ENCODE measurements around the gene EXOSC1. TPM values are rescaled to one million over a fixed set of nuclear protein-coding genes. Genes with fewer than 3 reads are reported as not detected.
A peak's percentile ranks its signal among the peaks of the same experiment; 100 is the strongest.

The EXOSC1 gene
- total RNA-seq, 4 donors from 2014 or later = 24.0 to 35.1 (median 28.5) TPM

DNA sequence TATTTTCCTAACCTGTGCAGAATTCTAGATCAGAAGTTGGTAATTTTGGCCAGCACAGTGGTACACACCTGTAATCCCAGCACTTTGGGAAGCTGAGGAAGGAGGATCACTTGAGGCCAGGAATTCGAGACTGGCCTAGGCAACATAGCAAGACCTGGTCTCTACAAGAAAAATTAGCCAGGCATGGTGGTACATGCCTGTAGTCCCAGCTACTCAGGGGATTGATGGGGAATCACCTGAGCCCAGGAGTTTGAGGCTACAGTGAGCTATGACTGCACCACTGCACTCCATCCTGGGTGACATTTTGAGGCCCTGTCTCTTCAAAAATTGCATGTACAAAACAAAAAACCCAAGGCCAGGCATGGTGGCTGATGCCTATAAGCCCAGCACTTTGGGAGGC lies 11.2 kb downstream of the EXOSC1 start:
- Histone ChIP-seq H3K4me3 (no peak overlapping the region), H3K27ac (no peak overlapping the region), H3K36me3 (peaks cover 84% of the 10 kb centered on the region), H3K9me3 (no peaks in the 10 kb centered on the region), H3K27me3 (no peaks in the 10 kb centered on the region), H3K4me1 (peaks cover 1% of the 10 kb centered on the region)
- no peak for DNase-seq (ENCODE audit: low spot score in 2 of 2)
- TF ChIP-seq EP300 (IDR thresholded peaks at IDR 0.05) = no peak
- WGBS = 63% methylated on average over 1 of the region's 1 CpG

DNA sequence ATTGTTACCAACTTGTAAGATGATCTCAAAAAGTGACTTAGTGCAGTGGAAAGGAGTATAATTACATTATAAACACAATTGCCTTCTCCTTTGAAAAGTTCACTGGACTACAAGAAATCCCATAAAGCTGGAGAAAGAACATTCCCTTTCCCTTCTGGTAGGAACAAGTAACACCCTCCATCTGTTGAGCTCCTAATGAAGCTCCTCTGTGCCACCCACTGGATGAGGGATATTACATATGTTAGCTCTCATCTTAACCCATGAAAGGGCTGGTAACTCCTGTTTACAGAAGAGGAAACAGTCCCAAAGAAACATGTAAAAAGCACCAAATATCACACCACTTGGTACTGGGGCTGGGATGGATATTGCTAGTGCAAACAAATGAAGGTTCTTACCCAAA lies 11.8 kb downstream of the EXOSC1 start:
- peaks cover 79% of the 10 kb centered on the region for H3K36me3 ChIP-seq
- H3K9me3 ChIP-seq = no peaks in the 10 kb centered on the region
- no peak overlapping the region for H3K4me3 ChIP-seq
- DNase-seq (ENCODE audit: low spot score in 2 of 2) = no peak
- no peak overlapping the region for H3K27ac ChIP-seq
- no peaks in the 10 kb centered on the region for H3K27me3 ChIP-seq
- no peak for TF ChIP-seq POLR2AphosphoS5 (IDR thresholded peaks at IDR 0.05)
- TF ChIP-seq POLR2A (IDR thresholded peaks at IDR 0.05) = no peak
- TF ChIP-seq, protein P1, sequence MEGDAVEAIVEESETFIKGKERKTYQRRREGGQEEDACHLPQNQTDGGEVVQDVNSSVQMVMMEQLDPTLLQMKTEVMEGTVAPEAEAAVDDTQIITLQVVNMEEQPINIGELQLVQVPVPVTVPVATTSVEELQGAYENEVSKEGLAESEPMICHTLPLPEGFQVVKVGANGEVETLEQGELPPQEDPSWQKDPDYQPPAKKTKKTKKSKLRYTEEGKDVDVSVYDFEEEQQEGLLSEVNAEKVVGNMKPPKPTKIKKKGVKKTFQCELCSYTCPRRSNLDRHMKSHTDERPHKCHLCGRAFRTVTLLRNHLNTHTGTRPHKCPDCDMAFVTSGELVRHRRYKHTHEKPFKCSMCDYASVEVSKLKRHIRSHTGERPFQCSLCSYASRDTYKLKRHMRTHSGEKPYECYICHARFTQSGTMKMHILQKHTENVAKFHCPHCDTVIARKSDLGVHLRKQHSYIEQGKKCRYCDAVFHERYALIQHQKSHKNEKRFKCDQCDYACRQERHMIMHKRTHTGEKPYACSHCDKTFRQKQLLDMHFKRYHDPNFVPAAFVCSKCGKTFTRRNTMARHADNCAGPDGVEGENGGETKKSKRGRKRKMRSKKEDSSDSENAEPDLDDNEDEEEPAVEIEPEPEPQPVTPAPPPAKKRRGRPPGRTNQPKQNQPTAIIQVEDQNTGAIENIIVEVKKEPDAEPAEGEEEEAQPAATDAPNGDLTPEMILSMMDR (IDR thresholded peaks at IDR 0.05) = no peak
- no peak for TF ChIP-seq EP300 (IDR thresholded peaks at IDR 0.05)
- peaks cover 6% of the 10 kb centered on the region for H3K4me1 ChIP-seq

DNA sequence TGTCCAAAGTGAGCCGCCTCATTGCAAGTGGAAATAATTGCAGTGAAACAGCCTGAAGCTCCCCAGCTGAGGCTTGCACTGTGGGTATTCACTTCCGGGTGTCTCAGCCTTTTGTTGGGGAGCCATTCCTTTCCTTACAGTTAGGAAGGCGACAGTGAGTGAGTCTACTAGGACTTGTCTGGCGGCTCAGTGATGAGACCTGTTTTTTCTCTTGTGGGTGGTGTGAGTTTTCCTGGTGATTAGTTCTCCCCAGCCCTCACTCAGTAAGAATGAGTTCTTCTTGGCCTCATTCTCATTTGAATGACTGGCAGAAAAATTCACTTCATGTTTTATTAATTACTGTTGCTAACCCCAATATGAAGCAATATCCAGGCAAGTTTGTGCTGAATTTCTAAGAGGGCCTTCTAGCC lies 17.2 kb downstream of the EXOSC1 start:
- 23% methylated on average over 4 of the region's 4 CpGs for WGBS
- TF ChIP-seq POLR2AphosphoS5 (IDR thresholded peaks at IDR 0.05) (no peak), POLR2A (IDR thresholded peaks at IDR 0.05) (no peak), EP300 (IDR thresholded peaks at IDR 0.05) (no peak)
- TF ChIP-seq, protein P1 (IDR thresholded peaks at IDR 0.05) = no peak
- Histone ChIP-seq H3K4me3 (peak overlapping the region; percentile 87), H3K4me1 (peaks cover 36% of the 10 kb centered on the region), H3K27ac (peak overlapping the region; percentile 95), H3K9me3 (no peaks in the 10 kb centered on the region), H3K27me3 (no peaks in the 10 kb centered on the region), H3K36me3 (peaks cover 27% of the 10 kb centered on the region)
- no peak for DNase-seq (ENCODE audit: low spot score in 2 of 2)

DNA sequence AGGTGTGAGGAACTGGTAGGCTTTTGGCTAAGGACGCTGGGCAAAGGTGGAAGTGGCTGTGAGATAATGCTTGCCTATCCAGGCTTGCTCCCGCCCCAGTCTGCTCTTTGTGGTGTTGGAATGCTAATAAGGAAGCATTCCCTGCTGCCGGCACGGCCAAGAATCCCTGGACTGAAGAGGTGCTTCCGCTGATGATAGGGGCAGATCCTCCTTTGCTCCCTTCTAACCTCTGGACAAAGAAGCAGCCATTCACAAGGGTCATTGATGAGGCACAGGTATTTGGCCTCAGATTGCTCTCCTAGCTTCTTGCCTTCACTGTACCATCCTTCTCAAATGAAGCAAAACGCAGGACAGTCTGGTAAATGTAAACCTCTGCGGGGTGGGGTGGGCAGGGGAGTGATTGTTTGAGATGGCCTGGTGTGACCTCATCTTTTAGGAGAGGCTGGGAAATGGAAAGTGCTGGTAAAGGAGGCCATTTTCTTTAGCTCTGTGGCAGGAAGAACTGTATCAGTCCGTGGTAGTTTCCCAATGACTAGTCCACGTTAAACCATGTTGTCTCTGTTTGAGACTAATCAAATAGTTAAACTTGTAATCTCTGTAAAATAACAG lies 18.1 kb downstream of the EXOSC1 start:
- Histone ChIP-seq H3K36me3 (peaks cover 24% of the 10 kb centered on the region), H3K4me3 (peak overlapping the region; percentile 87), H3K27me3 (no peaks in the 10 kb centered on the region), H3K27ac (peak overlapping the region; percentile 95), H3K4me1 (peaks cover 36% of the 10 kb centered on the region), H3K9me3 (no peaks in the 10 kb centered on the region)
- no peak for DNase-seq (ENCODE audit: low spot score in 2 of 2)
- 12% methylated on average over 9 of the region's 9 CpGs for WGBS
- TF ChIP-seq EP300 (IDR thresholded peaks at IDR 0.05) = no peak
- TF ChIP-seq, protein P1 (IDR thresholded peaks at IDR 0.05) = no peak
- no peak for TF ChIP-seq POLR2A (IDR thresholded peaks at IDR 0.05)
- no peak for TF ChIP-seq POLR2AphosphoS5 (IDR thresholded peaks at IDR 0.05)

DNA sequence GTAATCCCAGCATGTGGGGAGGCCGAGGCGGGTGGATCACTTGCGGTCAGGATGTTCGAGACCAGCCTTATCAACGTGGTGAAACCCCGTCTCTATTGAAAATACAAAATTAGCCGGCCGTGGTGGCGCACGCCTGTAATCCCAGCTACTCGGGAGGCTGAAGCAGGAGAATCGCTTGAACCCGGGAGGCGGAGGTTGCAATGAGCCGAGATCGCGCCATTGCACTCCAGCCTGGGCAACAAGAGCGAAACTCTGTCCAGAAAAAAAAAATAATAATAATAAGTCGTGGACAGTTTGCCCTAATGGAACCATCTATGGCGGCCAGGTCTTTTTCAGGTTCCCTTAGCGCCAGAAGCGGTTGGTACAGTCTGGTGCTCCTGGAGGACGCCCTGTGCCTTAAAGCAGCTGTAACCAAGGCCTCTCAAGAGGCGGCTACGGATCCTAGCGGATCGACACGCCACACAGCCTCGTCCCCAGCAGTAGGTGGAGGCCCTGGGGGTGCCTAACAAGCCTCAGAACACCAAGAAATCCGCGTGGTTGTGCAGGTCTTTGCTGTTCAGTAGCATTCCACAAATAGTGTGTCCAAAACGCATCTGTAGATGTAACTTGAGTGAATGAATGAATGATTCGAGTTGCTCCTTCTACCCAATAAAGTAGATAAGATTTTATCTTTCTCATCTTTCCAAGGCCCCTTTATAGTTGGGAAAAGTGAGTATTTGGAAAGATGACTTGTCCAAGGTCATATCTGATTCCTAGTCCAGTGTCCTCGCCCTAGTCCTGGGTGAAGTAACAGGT lies 18.8 kb downstream of the EXOSC1 start:
- H3K4me3 ChIP-seq = peak overlapping the region; percentile 87
- WGBS = 9% methylated on average over 34 of the region's 34 CpGs
- DNase-seq (ENCODE audit: low spot score in 2 of 2) = no peak
- H3K9me3 ChIP-seq = no peaks in the 10 kb centered on the region
- H3K27ac ChIP-seq = peak overlapping the region; percentile 95
- no peaks in the 10 kb centered on the region for H3K27me3 ChIP-seq
- peaks cover 21% of the 10 kb centered on the region for H3K36me3 ChIP-seq
- peaks cover 36% of the 10 kb centered on the region for H3K4me1 ChIP-seq
- TF ChIP-seq POLR2AphosphoS5 (IDR thresholded peaks at IDR 0.05) (no peak), EP300 (IDR thresholded peaks at IDR 0.05) (no peak), POLR2A (IDR thresholded peaks at IDR 0.05) (no peak)
- TF ChIP-seq, protein P1 (IDR thresholded peaks at IDR 0.05) = no peak
